GM19238 (cell line): ENCODE data around the gene KLHL12.

ENCODE experiments used
- DNase-seq: peaks from one replicate; pipeline ENCODE4 v3.0.0; 2011; ENCODE audit warnings: low spot score; ENCODE audit not compliant: insufficient read length

Gene KLHL12

DNA sequence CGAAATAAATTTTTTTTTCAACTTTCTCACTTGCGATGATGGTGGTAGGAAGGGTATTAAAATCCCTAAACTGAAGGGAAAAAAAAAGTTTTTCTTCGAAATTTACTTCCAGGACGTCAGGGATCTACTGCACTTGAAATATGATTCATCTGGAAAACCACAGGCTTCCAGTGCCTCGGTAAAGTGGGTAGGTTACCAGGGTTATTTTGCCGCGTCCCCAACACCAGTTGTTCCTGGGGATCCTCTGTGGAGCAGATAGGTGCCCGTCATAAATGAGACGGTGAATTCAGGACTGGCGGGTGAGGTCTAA is 38.9 kb downstream of the KLHL12 start:
- no peak for DNase-seq

DNA sequence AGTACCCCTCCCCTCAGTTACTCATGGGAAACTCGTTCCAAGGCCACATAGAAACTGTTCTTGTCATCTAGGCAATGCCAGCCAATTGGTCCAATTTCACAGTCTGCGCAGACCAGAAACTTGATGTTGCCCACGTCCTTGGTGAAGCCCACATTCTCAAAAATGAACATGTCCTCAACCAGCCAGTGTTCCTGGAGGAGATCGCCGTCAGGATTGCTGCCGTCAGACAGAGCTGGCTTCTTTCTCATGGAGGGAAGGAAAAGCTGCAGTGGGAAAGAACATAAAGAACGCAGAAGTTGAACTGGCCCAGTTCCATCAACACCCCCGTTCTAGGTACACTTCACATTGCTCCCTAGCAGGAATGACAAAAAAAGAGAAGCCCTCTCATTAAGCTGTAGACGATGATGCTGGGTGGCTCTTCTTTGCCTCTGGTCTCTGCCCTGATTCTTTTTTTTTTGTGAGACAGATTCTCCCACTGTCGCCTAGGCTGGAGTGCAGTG is 46.0 kb downstream of the KLHL12 start:
- DNase-seq: no peak

DNA sequence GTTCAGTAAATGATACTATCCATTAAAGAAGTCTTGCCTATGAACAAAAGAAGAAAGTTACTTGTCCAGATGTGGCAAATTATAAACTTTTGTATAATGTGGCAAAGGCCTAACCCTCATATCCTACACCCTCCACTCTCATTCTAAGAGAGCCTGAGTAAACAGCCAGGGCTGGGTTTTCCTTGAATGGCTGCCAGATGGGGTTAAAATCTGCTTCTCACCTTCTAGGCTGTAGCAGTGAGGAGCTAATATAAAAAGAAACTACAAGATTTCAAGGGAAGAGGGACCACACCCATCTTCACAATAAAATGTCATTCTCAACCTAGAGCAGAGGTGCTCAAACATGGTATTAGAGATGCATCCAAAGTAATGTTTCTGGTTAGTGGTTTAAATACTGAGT is 47.0 kb downstream of the KLHL12 start:
- DNase-seq: no peak

DNA sequence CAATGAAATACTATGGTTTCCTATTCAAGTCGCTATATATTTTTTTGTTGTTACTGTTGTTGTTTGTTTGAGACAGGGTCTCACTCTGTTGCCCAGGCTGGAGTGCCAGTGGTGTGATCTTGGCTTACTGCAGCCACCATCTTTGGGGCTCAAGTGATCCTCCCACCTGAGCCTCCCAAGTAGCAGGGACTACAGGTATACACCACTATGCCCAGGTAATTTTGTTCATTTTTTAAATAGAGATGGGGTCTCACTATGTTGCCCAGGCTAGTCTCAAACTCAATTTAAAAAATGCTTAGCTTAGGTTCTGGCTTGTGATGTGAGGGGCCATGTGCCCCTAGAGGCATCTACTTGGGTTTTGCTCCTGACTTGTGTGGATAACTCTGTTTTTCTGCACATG is 47.9 kb downstream of the KLHL12 start:
- DNase-seq: no peak

DNA sequence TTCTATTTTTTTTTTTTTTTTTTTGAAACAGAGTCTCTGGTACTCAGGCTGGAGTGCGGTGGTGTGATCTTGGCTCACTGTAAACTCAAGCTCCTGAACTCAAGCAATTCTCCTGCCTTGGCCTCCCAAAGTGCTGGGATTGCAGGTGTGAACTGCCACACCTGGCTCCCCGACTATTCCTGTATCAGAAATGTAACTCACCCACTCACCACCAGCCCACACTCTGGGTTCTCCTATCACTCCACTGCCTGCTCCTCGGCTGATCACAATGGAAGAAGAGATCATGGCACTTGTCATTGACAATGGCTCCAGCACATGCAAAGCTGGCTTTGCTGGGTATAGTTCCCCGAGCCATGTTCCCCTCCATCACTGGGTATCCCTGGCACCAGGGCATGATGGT is 54.0 kb downstream of the KLHL12 start:
- DNase-seq: no peak

DNA sequence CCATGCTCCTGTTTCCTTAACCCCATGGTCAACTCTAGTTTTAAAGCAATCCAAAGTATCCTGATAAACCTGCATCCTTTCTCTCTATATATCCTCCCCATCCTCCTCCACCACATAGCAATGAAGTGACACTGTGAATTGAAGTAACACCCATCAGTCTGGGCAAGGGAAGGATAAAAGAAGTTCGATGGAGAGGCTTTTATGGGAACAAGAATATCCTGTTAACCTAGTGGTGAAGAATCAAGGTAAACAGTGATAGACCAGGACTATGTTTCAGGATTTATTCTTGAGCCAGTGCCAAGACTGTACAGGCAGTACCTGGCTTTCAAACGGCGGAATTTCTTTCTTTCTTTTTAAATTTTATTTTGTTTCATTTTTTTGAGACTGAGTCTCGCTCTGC is 55.7 kb downstream of the KLHL12 start:
- no peak for DNase-seq

DNA sequence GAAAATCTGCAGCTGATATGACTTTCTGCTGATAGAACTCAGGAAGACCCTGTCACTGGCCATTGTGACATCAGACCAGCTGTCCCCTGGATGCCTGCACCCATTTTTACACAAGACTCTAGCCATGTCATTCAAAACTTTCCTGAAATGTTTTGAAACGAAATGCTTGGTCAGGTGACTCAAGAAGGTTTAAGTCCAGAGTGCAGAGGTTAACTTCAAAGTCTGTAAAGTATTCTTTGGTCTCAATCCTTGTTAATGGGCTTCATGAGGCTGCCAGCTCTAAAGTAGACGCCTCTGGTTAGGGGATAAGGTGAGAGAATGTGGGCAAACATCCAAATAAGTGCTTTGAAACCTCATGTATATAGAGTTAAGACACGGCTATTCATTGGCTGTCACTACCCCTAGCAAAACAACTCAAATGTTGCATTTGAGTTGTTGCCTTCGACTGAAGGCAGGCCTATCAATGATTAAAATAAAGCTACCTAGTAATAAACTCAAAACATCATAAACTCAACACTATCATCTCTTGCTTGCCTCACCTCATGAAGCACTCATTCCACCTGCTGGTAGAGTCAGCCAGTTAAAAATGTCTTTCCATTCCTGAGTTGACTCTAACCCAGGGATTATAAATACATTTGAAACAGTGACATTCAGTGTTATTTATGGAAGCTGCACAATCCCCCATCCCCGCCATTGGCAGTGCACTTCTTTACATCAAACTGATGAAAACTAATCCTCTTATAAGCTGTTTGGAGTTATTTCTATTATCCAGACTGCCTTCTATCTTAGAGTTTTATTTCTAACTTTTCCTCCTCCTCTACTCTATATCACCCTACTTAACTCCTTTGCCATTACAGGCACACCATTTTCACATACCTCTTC is 64.1 kb downstream of the KLHL12 start:
- DNase-seq: no peak

DNA sequence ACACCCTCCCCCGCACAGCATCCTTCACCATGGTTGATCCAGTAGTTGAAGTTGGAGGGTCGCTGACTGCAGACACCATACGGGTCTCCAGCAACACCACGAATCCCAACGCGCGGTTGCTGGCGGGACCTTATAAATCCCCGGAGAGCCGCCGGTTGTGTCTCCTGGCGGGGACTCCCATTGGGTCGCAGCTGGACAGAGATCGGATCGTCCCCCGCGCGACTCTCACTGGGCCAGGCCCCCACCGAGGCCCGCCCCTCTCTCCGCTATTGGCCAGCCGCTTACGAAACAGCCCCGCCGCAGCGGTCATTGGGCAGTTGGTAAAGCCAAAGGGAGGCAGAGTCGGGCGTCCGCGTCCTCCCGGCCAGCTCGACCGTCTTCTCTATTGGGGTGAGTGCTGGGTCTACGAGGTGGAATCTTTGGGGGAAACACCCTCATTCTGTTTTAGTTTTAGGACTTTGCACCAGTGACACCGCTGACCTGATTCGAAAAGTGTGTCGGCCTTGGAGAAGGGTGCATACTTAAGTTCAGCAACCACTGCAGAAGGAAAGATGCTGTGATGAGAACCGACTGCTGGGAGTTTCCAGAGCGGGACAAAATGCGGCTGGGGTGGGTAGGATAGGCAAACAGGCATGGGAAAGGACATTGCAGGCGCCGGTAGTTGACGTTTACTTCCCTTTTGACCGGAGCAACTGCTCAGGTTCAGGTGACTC is 65.5 kb downstream of the KLHL12 start:
- peak; percentile 65 for DNase-seq

DNA sequence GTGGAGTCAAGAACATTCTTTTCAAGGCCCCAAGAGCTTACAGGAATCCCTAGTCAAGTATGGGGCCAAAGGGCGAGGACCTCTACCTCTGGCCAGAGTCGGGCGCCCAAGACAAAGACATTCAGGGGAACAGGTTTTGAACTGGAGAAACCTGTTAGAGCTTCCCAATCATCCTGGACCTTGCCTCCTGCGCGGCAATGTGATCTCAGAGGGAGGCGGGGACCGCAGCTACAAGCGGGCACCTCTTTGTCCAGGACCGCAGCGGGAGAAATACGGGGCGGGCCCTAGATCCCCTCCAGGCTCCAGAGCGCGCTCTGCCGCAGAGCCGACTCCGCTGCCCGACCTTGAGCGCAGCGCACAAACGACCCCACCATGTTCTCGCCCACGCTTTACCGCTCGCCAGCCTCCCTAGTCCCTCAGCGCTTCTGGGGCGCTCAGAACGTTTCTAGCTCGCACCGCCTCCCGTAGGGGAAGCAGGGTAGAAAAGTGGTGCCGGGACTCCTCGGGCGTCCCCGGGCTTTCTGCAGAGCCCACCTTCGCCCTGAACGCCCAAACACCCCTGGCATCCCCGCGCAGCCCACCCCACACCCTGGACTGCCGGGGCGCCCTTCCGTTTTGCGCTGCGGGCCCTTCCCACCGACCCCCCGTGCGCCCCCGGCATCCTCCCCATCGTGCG is 66.2 kb downstream of the KLHL12 start:
- DNase-seq: peak; percentile 29

DNA sequence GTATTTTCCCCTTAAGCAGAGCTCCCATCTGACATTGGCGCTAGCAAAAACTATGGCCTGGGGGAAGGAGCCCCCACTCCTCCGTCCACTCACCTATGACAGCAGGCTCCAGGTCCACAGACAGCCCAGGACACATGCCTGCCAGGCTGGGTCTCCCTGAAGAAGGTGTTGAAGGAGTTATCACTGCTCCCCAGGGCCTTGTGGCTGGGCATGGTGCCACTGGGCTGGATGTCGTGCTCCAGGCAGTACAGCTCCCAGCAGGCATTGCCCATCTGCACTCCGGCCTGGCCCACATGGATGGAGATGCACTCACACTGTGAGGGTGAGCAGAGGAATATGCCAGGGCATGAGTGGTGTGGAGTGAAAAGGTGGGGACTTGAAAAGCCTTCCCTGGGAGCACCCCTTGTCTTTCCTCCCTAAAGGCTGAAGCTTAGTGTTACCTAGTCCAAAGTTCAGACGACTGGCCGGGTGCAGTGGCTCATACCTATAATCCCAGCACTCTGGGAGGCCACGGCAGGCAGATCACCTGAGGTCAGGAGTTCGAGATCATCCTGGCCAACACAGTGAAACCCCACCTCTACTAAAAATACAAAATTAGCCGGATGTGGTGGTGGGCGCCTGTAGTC is 68.1 kb downstream of the KLHL12 start:
- DNase-seq: no peak

DNA sequence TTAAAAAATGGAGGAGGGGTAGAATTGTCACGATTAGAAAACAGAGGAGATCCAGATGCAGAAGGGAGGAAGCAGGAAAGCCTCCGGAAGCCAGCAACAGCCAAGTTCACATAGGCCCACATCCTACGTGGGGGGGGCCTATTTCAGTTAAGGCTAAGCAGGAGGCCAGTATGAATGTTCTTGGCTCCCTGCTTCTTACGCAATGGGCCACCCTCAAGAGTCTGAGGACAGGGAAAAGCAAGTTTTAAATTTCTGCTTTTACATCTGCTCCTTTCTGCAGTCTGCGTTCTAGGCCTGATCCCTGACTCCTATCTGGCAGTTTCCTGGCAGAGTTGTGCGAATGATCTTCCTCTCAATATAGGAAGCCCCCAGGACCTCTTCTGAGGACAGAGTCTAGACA is 68.7 kb downstream of the KLHL12 start:
- DNase-seq: no peak

DNA sequence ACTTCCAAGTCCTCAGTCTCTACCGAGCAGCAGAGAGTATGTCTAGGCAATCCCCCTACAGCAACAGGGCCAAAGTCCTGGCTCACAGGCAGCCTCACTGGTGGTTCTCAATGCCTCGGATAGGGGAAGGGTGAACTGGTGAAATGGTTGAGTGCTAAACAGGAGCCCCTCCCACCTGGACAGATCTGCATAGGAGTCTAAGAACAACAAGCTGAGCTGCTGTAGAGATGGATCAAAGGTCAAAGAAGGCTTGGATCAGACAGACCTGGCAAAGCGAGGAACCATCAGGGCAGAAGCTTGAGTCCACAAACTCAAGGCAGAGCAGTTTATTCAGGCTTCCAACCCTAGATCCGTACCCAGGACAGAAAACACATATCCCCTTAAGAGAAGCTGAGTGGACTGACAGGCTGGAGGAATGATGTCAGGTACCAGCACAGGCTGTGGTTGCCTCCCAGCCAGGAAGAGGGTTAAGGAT is 69.9 kb downstream of the KLHL12 start:
- no peak for DNase-seq

DNA sequence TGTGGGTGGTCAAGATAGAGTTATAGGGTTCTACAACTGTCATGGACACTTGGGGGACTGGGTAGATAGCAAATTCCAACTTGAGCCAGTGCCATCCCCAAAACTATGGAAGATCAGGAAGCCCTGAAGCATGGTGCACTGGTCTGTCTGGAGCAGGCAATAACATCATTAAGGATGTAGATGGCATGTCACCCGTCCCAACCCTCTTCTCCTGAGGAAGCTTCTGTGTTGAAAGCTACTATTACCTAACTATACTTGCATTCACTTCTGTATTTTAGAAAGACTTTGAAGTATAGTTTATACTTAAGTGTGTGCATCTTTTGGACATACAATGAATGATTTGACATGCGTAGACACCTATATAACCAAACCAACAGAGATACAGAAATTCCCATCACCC is 71.0 kb downstream of the KLHL12 start:
- DNase-seq: no peak

DNA sequence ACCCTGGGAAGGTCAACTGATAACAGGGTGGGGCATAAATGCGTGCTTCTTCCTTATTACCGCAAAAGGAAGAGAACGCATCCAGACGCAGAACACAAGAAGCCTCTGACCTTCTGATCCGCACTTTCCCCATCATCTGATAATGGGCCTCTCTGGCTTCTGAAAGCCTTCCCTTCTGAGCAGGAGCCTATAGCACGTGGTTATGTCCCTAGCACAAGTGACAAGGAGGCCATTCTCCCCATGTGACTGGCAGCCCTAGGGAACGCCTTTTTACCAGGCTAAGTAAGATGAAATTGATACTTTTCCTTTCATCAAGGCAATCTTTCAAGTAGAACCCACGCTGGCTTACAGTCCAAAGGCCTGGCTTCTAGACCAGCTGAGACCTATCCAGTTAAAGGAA is 72.2 kb downstream of the KLHL12 start:
- no peak for DNase-seq

DNA sequence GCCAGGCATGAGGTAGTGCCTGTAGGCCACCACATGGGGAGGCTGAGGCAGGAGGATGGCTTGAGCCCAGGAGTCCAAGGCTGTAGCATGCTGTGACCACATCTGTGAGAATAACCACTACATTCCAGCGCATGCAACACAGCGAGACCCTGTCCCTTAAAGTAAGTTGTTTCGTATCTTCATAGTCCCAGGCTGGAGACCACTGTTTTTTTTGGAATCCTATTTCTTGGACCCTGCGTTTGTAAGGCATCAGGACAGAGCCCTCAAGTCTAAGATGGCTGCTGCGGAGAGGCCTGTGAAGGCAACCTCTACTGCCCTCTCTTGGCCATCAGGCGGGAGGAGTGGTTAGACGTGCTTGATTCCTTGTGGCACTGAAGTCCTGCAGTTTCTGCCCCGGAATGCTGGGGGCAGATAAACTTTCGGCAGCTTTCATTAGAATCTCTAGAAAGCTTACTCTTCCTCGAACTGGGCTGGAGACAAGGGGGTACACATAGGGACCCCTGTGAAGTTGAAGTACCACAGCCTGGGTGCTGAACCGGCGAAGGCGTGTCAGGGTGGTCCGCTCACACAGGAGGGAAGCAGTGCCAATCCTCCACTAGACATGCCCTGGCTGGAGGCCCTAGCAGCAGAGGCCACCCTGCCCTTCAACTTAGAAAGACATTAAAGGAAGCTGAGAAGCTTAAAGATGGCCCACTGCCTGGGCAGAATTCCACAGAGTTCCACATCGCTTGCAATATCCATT is 74.7 kb downstream of the KLHL12 start:
- peak; percentile 33 for DNase-seq

DNA sequence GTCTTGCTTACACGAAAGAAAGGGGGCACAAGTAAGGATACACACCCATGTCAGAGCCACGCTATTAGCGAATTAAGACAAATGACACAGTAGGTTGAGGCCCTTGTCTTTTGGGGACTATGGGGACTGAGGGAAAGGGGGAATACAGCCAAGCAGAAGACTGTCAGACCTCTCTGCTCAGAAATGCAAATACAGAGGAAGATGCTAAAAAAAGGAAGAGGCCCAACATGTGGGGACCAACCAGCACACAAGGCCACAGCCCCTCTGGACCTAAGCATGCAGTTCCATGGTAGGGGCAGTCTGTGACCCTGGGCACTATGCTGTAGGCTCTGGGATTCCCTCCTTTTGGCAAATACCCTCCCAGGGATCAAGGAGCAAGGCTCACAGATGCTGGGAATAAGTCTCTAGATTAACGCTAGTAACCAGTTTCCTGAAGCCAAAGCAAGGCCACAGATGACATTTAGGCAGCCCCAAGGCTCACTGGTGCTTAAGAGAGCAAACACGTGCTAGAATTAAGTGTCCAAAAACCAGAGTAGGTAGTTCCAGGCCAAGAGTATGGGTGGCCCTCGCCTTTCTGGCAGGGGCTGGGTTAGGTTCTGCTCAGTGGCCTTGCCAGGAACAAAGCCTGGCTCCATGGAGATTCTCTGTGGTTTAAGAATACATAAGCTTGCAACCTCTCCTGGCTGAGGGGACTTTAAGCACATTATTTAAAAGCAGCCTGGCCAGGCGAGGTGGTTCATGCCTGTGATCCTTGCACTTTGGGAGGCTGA is 76.3 kb downstream of the KLHL12 start:
- DNase-seq: no peak

DNA sequence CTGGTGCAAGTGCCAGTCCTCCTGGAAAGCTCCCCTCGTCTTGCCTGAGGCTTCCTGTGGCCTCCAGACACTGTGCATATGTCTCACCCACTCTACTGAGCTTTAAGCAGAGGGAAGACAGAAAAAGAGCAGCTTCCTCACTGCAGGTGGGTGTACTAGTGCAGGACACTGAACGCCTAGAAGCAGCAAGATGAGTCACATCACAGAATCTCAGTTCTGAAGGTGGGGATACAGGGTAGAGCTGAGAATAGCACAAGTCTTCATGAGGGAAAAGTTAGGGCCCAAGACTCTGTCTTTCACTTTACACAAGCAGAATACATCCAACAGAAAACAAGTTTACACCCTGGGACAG is 78.9 kb downstream of the KLHL12 start:
- DNase-seq: peak; percentile 49

DNA sequence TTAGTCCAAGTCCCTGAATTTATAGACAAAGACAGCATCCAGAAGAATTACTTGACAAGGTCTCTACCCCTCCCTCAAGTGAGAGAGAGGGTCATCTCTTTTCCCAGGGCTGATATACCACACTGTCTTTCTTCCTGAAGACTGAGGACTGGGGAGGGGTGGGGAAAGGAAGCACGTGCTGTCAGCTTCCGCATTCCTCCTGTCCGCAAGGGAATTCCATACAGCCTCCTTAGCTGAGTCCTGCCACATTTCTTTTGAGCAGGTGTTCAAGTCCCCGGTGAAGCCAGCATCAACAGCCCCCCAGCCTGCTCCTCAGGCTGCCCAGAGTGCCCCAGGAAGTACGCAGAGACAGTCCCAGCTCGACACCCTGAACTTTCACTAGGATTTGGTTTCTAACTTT is 82.1 kb downstream of the KLHL12 start:
- no peak for DNase-seq

DNA sequence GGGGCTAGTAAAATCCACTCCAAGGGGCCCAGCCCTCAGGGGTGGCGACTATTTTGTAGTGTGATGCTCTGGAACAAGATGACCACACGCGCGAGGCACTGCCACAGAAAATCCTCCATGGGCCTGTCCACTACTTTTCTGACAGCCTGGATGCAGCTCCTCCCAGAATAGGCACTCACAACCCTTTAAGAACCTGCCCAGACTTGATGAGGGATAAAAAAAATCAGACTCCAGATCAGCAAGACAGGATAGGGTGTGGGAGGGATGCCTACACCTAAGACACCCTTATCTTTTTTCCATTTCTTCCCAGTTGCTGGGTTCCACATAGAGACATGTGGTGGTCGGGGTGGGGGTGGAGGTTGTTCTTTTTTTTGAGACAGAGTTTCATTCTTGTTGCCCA is 82.8 kb downstream of the KLHL12 start:
- DNase-seq: no peak

DNA sequence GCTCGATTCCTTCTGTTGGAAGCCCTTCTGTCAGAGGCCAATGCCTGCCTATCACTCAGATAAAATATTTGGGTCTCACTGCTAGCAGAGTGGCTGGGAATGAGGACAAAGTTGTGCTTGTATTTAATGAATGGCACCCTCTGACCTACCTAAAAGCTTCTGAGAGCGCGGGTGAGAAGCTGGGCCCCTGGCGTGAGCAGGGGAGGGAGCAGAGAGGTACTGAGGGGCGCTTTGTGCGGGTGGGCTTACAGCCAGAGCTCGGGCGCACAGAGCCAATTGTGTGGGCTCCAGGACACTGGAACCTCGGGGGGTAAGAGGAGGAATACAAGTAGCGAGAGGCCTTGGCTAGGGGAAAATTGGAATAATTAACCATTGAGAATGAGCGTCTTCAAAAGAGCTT is 84.0 kb downstream of the KLHL12 start:
- no peak for DNase-seq
